Measurements from ENCODE around the gene LIN28B.

Gene LIN28B

GRCh38 chr6:104956731-104957294 lies at the start of gene LIN28B:
TSS of gene LIN28B (plus strand) at chr6:104957107. CDS start at chr6:104957251, 144 bp downstream.
- H3K4me3 ChIP-seq (ENCODE audit: low read depth, low read length): no peak within 1 kb of the TSS

GRCh38 chr6:104908031-104908887 lies 48.6 kb upstream of the LIN28B start:
- TF ChIP-seq CTCF (IDR thresholded peaks at IDR 0.05; ENCODE audit: borderline replicate concordance, insufficient read depth, low read depth, low read length): no peak
- H3K4me3 ChIP-seq (ENCODE audit: low read depth, low read length): no peak overlapping the region

More at GRCh38 chr6:104956731-104957294, at the start of gene LIN28B:
- TF ChIP-seq CTCF (IDR thresholded peaks at IDR 0.05; ENCODE audit: borderline replicate concordance, insufficient read depth, low read depth, low read length): no peak

GRCh38 chr6:104908888-104909525 lies 47.9 kb upstream of the LIN28B start:
- no peak overlapping the region for H3K4me3 ChIP-seq (ENCODE audit: low read depth, low read length)
- no peak for TF ChIP-seq CTCF (IDR thresholded peaks at IDR 0.05; ENCODE audit: borderline replicate concordance, insufficient read depth, low read depth, low read length)

GRCh38 chr6:104921896-104922295 lies 35.0 kb upstream of the LIN28B start:
- no peak overlapping the region for H3K4me3 ChIP-seq (ENCODE audit: low read depth, low read length)
- TF ChIP-seq CTCF (IDR thresholded peaks at IDR 0.05; ENCODE audit: borderline replicate concordance, insufficient read depth, low read depth, low read length): no peak

- no peak for TF ChIP-seq CTCF (IDR thresholded peaks at IDR 0.05; ENCODE audit: borderline replicate concordance, insufficient read depth, low read depth, low read length)
- H3K4me3 ChIP-seq (ENCODE audit: low read depth, low read length): no peak overlapping the region
Observed at GRCh38 chr6:104928141-104928540, 28.8 kb upstream of the LIN28B start.

GRCh38 chr6:104929353-104929752 lies 27.6 kb upstream of the LIN28B start:
- H3K4me3 ChIP-seq (ENCODE audit: low read depth, low read length): no peak overlapping the region
- no peak for TF ChIP-seq CTCF (IDR thresholded peaks at IDR 0.05; ENCODE audit: borderline replicate concordance, insufficient read depth, low read depth, low read length)
